Neuronal stem cell (in vitro differentiated cells): ENCODE measurements around the gene ZNF319.
A peak's percentile ranks its signal among the peaks of the same experiment; 100 is the strongest.

Source experiments
- DNase-seq: peaks from one replicate; pipeline ENCODE4 v3.0.0-alpha.2; 2013; ENCODE audit warnings: low spot score
- H2AFZ ChIP-seq: one replicate; pipeline ENCODE4 v1.6.1; 2013; ENCODE audit warnings: mild to moderate bottlenecking, low read length, inconsistent platforms
- H2AK5ac ChIP-seq: 2 replicates; pipeline ENCODE4 v1.6.1; 2013; ENCODE audit warnings: low read depth, mild to moderate bottlenecking, inconsistent platforms, low read length, moderate library complexity, mixed read lengths
- H2BK120ac ChIP-seq: 2 replicates; pipeline ENCODE4 v1.6.1; 2013; ENCODE audit warnings: low read depth, mild to moderate bottlenecking, inconsistent platforms, low read length, moderate library complexity, mixed read lengths
- H2BK12ac ChIP-seq: one replicate; pipeline ENCODE4 v1.6.1; 2013; ENCODE audit warnings: low read length, inconsistent platforms
- H2BK15ac ChIP-seq: 2 replicates; pipeline ENCODE4 v1.6.1; 2013; ENCODE audit warnings: mild to moderate bottlenecking, low read length, inconsistent platforms, mixed read lengths
- H2BK5ac ChIP-seq: one replicate; pipeline ENCODE4 v1.6.1; 2013; ENCODE audit warnings: inconsistent platforms, mild to moderate bottlenecking, low read length, moderate library complexity
- H3K14ac ChIP-seq: one replicate; pipeline ENCODE4 v1.6.1; 2013; ENCODE audit warnings: low read length, inconsistent platforms
- H3K18ac ChIP-seq: 2 replicates; pipeline ENCODE4 v1.6.1; 2013; ENCODE audit warnings: low read length, inconsistent platforms
- H3K23ac ChIP-seq: 2 replicates; pipeline ENCODE4 v1.6.1; 2013; ENCODE audit warnings: low read depth, mild to moderate bottlenecking, mixed read lengths, low read length, inconsistent platforms; ENCODE audit not compliant: poor library complexity
- H3K27ac ChIP-seq: replicated peaks from 3 replicates; pipeline ENCODE4 v1.5.1; 2013; ENCODE audit warnings: low read length, inconsistent platforms
- H3K27me3 ChIP-seq, 3 experiments: 2 replicates each; pipeline ENCODE4 v1.6.1; 2013; ENCODE audit warnings: low read length in 3 of 3, mild to moderate bottlenecking in 2 of 3, inconsistent platforms in 1 of 3, low read depth in 1 of 3, mixed read lengths in 1 of 3, moderate library complexity in 1 of 3; ENCODE audit not compliant: control insufficient read depth in 3 of 3, insufficient read depth in 3 of 3
- H3K36me3 ChIP-seq, 2 donors: replicated peaks in 1 of 2; 2 replicates each; pipeline ENCODE4 v1.6.1; 2013; ENCODE audit warnings: low read length in 2 of 2; ENCODE audit not compliant: control insufficient read depth in 2 of 2, insufficient read depth in 2 of 2
- H3K4ac ChIP-seq: 2 replicates; pipeline ENCODE4 v1.6.1; 2013; ENCODE audit warnings: inconsistent platforms, mild to moderate bottlenecking, low read length, moderate library complexity
- H3K4me1 ChIP-seq, 2 donors: 1 replicate in 1 of 2; 2 replicates in 1 of 2; pipeline ENCODE4 v1.6.1; 2013; ENCODE audit warnings: low read length in 2 of 2, low read depth in 1 of 2; ENCODE audit not compliant: control insufficient read depth in 2 of 2, insufficient read depth in 1 of 2
- H3K4me2 ChIP-seq: one replicate; pipeline ENCODE4 v1.6.1; 2013; ENCODE audit warnings: mild to moderate bottlenecking, low read length, inconsistent platforms; ENCODE audit not compliant: insufficient read depth, poor library complexity, severe bottlenecking
- H3K4me3 ChIP-seq, 2 donors: 2 replicates each; pipeline ENCODE4 v1.5.1; 2013; ENCODE audit warnings: low read length in 2 of 2, mild to moderate bottlenecking in 2 of 2, inconsistent platforms in 1 of 2, moderate library complexity in 1 of 2
- H3K79me1 ChIP-seq: one replicate; pipeline ENCODE4 v1.6.1; 2013; ENCODE audit warnings: low read depth, mild to moderate bottlenecking, inconsistent platforms, low read length, moderate library complexity
- H3K9ac ChIP-seq: one replicate; pipeline ENCODE4 v1.6.1; 2013; ENCODE audit warnings: mild to moderate bottlenecking, low read depth, low read length, inconsistent platforms; ENCODE audit not compliant: poor library complexity
- H3K9me3 ChIP-seq, 2 donors: replicated peaks in 1 of 2; 2 replicates each; pipeline versions ENCODE3 to v1.6.1; 2013; ENCODE audit warnings: low read length in 2 of 2, mild to moderate bottlenecking in 2 of 2, inconsistent platforms in 1 of 2, low read depth in 1 of 2, mixed read lengths in 1 of 2, moderate library complexity in 1 of 2; ENCODE audit not compliant: control insufficient read depth in 2 of 2, insufficient read depth in 1 of 2
- H4K8ac ChIP-seq: one replicate; pipeline ENCODE4 v1.6.1; 2013; ENCODE audit warnings: low read depth, mild to moderate bottlenecking, inconsistent platforms, low read length, moderate library complexity
- H4K91ac ChIP-seq: one replicate; pipeline ENCODE4 v1.6.1; 2013; ENCODE audit warnings: low read length, low read depth, mild to moderate bottlenecking, inconsistent platforms; ENCODE audit not compliant: poor library complexity
- WGBS, 2 donors: extraction: QIAGEN DNeasy Blood & Tissue Kit; methylation state at CpG; one replicate each; pipeline ENCODE4 v1.1.7; 2013; ENCODE audit warnings: missing lambda C conversion rate in 2 of 2, mixed read lengths in 1 of 2; ENCODE audit not compliant: insufficient read length in 2 of 2, insufficient replicate concordance in 1 of 2; ENCODE audit errors: extremely low coverage in 2 of 2; 5-methylcytosine and 5-hydroxymethylcytosine counted together

The ZNF319 gene

DNA sequence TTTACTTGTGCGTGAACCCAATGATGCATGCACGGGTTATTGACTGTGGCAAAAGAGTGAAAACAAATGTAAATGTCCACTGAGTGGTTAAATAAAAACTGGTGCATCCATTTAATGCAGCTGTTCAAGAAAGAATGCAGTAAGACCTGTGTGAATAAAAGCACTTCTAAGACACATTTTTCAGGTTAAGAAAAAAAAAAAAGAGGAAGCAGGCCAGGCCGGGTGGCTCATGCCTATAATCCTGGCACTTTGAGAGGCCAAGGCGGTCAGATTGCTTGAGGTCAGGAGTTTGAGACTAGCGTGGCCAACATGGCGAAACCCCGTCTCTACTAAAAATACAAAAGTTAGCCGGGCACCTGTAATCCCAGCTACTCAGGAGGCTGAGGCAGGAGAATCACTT, 41.4 kb downstream of the ZNF319 start:
- Histone ChIP-seq H3K4ac (no peak overlapping the region), H3K79me1 (no peaks in the 10 kb centered on the region), H3K14ac (no peak overlapping the region), H2AFZ (no peak overlapping the region), H3K27me3 (peaks cover 0 to 32% (median 0%) of the 10 kb centered on the region in 3 experiments), H4K8ac (no peak overlapping the region), H3K27ac (no peak overlapping the region), H3K9me3 (peaks cover 0 to 3% of the 10 kb centered on the region in 2 donors), H3K4me3 (no peak overlapping the region), H2BK12ac (no peak overlapping the region), H3K4me1 (peaks cover 0 to 4% of the 10 kb centered on the region in 2 donors), H3K36me3 (no peaks in the 10 kb centered on the region), H3K18ac (no peak overlapping the region), H3K9ac (no peak overlapping the region), H2BK15ac (no peak overlapping the region), H4K91ac (no peak overlapping the region), H2AK5ac (no peak overlapping the region), H3K23ac (no peak overlapping the region), H3K4me2 (no peak overlapping the region), H2BK120ac (no peak overlapping the region), H2BK5ac (no peak overlapping the region)
- no CpG with 5 or more reads among the region's 8 CpGs for whole genome bisulfite sequencing, 2 donors
- DNase-seq, result no peak

- Histone ChIP-seq H2AFZ (no peak overlapping the region), H3K23ac (no peak overlapping the region)
- WGBS, 2 donors, result no CpG with 5 or more reads among the region's 6 CpGs
Observed at GRCh38 chr16:57958544-57958943, 41.9 kb downstream of the ZNF319 start.

DNA sequence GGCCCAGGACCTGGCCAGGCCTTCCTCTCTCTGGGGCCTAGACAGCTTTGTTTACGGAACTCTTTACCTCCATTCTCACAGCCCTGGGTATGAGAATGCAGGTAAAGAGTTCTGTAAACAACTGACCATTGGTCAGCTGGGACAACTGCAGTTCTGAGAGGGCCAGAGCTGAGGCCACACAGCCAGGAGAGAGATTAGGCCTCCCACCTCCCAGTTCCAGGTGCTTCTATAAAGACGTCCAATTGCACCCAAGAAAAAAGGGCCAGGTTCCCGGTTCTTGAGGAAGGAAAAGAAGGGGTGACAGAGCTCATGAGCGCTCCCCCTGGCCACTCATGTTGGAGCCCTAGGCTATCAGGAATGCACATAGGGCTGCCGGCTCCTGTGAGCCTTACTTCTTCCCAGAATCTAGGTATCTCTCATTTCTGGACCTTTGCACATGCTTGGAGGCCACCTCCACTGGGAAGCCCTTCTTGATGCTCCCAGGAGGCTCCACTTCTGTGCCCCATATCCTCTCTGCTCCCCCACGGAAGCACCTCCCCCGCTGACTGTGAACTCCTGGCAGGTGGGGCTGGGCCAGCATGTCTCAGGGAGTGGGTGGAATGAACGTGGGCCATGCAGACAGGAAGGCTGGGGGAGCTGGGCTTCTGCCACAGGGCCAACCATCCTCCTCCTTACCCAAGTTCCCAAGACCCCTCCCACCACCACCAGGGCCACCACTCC, 42.6 kb downstream of the ZNF319 start:
- no peak overlapping the region for H2BK120ac ChIP-seq
- H3K18ac ChIP-seq, result peak overlapping the region; percentile 58
- H3K27ac ChIP-seq, result no peak overlapping the region
- H2BK15ac ChIP-seq, result peak overlapping the region; percentile 59
- no peaks in the 10 kb centered on the region for H3K79me1 ChIP-seq
- H3K36me3 ChIP-seq, result no peaks in the 10 kb centered on the region
- H3K4ac ChIP-seq, result no peak overlapping the region
- no peak overlapping the region for H3K23ac ChIP-seq
- H3K4me1 ChIP-seq, result peaks cover 0 to 4% of the 10 kb centered on the region in 2 donors
- peak overlapping the region; percentile 71 for H2AK5ac ChIP-seq
- DNase-seq, result no peak
- H3K14ac ChIP-seq, result no peak overlapping the region
- WGBS, 2 donors, result no CpG with 5 or more reads among the region's 8 CpGs
- H3K4me3 ChIP-seq, result no peak overlapping the region
- H2BK12ac ChIP-seq, result no peak overlapping the region
- H2BK5ac ChIP-seq, result peak overlapping the region; percentile 35
- H4K8ac ChIP-seq, result no peak overlapping the region
- no peak overlapping the region for H3K9ac ChIP-seq
- H3K9me3 ChIP-seq, result peaks cover 0 to 3% of the 10 kb centered on the region in 2 donors
- H4K91ac ChIP-seq, result no peak overlapping the region
- H3K27me3 ChIP-seq, result peaks cover 0 to 32% (median 0%) of the 10 kb centered on the region in 3 experiments
- no peak overlapping the region for H3K4me2 ChIP-seq
- no peak overlapping the region for H2AFZ ChIP-seq

More at GRCh38 chr16:57958544-57958943, 41.9 kb downstream of the ZNF319 start:
- no peak overlapping the region for H3K4me2 ChIP-seq
- no peak for DNase-seq
- no peak overlapping the region for H2BK120ac ChIP-seq
- H3K79me1 ChIP-seq, result no peaks in the 10 kb centered on the region
- H4K91ac ChIP-seq, result no peak overlapping the region
- H2BK15ac ChIP-seq, result peak overlapping the region; percentile 59
- no peak overlapping the region for H3K14ac ChIP-seq
- peak overlapping the region; percentile 16 for H2BK12ac ChIP-seq
- H3K4ac ChIP-seq, result no peak overlapping the region
- H3K18ac ChIP-seq, result peak overlapping the region; percentile 46
- no peak overlapping the region for H3K27ac ChIP-seq
- peak overlapping the region; percentile 35 for H2BK5ac ChIP-seq
- H2AK5ac ChIP-seq, result peak overlapping the region; percentile 71
- peaks cover 0 to 3% of the 10 kb centered on the region in 2 donors for H3K9me3 ChIP-seq
- H3K36me3 ChIP-seq, result no peaks in the 10 kb centered on the region
- peaks cover 0 to 32% (median 0%) of the 10 kb centered on the region in 3 experiments for H3K27me3 ChIP-seq
- peaks cover 0 to 4% of the 10 kb centered on the region in 2 donors for H3K4me1 ChIP-seq
- no peak overlapping the region for H3K9ac ChIP-seq
- no peak overlapping the region for H4K8ac ChIP-seq
- H3K4me3 ChIP-seq, result no peak overlapping the region

- no CpG with 5 or more reads among the region's 8 CpGs for WGBS, 2 donors
- no peak for DNase-seq
Observed at GRCh38 chr16:57956924-57957672, 43.4 kb downstream of the ZNF319 start.

More at GRCh38 chr16:57956924-57957672, 43.4 kb downstream of the ZNF319 start:
- Histone ChIP-seq H3K23ac (no peak overlapping the region), H3K4ac (no peak overlapping the region), H3K4me1 (peaks cover 0 to 4% of the 10 kb centered on the region in 2 donors), H2AK5ac (peak overlapping the region; percentile 68), H3K14ac (no peak overlapping the region), H2BK5ac (no peak overlapping the region), H4K91ac (no peak overlapping the region), H3K79me1 (no peaks in the 10 kb centered on the region), H3K4me2 (no peak overlapping the region), H3K27me3 (peaks cover 0 to 26% (median 0%) of the 10 kb centered on the region in 3 experiments), H3K4me3 (no peak overlapping the region), H3K9me3 (peaks cover 0 to 3% of the 10 kb centered on the region in 2 donors), H2AFZ (no peak overlapping the region), H2BK12ac (peak overlapping the region; percentile 41), H2BK15ac (peak overlapping the region; percentile 20), H3K9ac (no peak overlapping the region), H4K8ac (no peak overlapping the region), H2BK120ac (no peak overlapping the region), H3K18ac (peak overlapping the region; percentile 71), H3K27ac (no peak overlapping the region), H3K36me3 (no peaks in the 10 kb centered on the region)
